GM18870 (cell line): ENCODE results near the gene EBP.
"Not testable (repeated sequence)": the region's sequence is repeated elsewhere in the genome, so short reads cannot be mapped to it uniquely, and the experiment has no call there.

ENCODE experiments used
- ATAC-seq: cut with Tn5 transposase; IDR thresholded peaks from one replicate; pipeline ENCODE4 v1.9.1; 2021; ENCODE audit warnings: moderate library complexity; ENCODE audit not compliant: unreplicated experiment

EBP gene

GRCh38 chrX:48520976-48521352, 644 bp upstream of the EBP start:
- no peak for ATAC-seq

- no peak for ATAC-seq
These were observed 683 bp downstream of the EBP start for GRCh38 chrX:48522291-48522690.

GRCh38 chrX:48523682-48524081, 2.1 kb downstream of the EBP start:
- ATAC-seq: no peak

- not testable (repeated sequence) for ATAC-seq
These were observed 4.2 kb downstream of the EBP start for GRCh38 chrX:48525853-48526252.

GRCh38 chrX:48530736-48531135, 9.1 kb downstream of the EBP start:
- ATAC-seq: no peak

GRCh38 chrX:48531358-48531959, 9.9 kb downstream of the EBP start:
- ATAC-seq: no peak

GRCh38 chrX:48532161-48532560, 10.6 kb downstream of the EBP start:
- ATAC-seq: no peak

GRCh38 chrX:48533165-48533564, 11.6 kb downstream of the EBP start:
- no peak for ATAC-seq

- no peak for ATAC-seq
These were observed 17.2 kb downstream of the EBP start for GRCh38 chrX:48538641-48539344.

GRCh38 chrX:48539345-48540027, 17.9 kb downstream of the EBP start, which contains the start of gene TBC1D25:
Gene TBC1D25, plus strand, starts transcription at chrX:48539714. Its CDS starts 84 bp downstream, at chrX:48539798.
- peak; percentile 58 for ATAC-seq

- no peak for ATAC-seq
These were observed 18.4 kb downstream of the EBP start for GRCh38 chrX:48540028-48540375.

- no peak for ATAC-seq
These were observed 18.9 kb downstream of the EBP start for GRCh38 chrX:48540480-48540879.

GRCh38 chrX:48541140-48541814, 19.7 kb downstream of the EBP start:
- no peak for ATAC-seq

GRCh38 chrX:48548871-48549270, 27.3 kb downstream of the EBP start:
- ATAC-seq: no peak

- not testable (repeated sequence) for ATAC-seq
These were observed 34.2 kb downstream of the EBP start for GRCh38 chrX:48555731-48556325.

- ATAC-seq: no peak
These were observed 36.7 kb downstream of the EBP start for GRCh38 chrX:48558271-48558670.

GRCh38 chrX:48559636-48560035, 38.0 kb downstream of the EBP start:
- no peak for ATAC-seq

GRCh38 chrX:48560056-48560455, 38.4 kb downstream of the EBP start:
- no peak for ATAC-seq

- no peak for ATAC-seq
These were observed 39.1 kb downstream of the EBP start for GRCh38 chrX:48560681-48561080.

- peak; percentile 49 for ATAC-seq
These were observed 48.4 kb downstream of the EBP start for GRCh38 chrX:48569958-48570357.

GRCh38 chrX:48573690-48574269, 52.2 kb downstream of the EBP start:
- ATAC-seq: no peak
